Astrocyte (in vitro differentiated cells and primary cell): ENCODE data around the gene TRPV5.

ENCODE experiments used
- CTCF ChIP-seq: IDR thresholded peaks from 2 replicates; pipeline ENCODE4 v1.5.1; 2011; ENCODE audit warnings: low read depth, mild to moderate bottlenecking, inconsistent platforms, low read length, moderate library complexity; ENCODE audit not compliant: insufficient read depth
- EZH2 ChIP-seq: IDR thresholded peaks from 2 replicates; pipeline ENCODE4 v1.6.1; 2012; ENCODE audit warnings: mild to moderate bottlenecking, low read length, inconsistent platforms; ENCODE audit not compliant: insufficient read depth

- TF ChIP-seq CTCF (no peak), EZH2 (no peak)
Observed at GRCh38 chr7:142948603-142949002, 15.1 kb upstream of the TRPV5 start.
